Neural cell (in vitro differentiated cells): ENCODE data around the gene NUDT3.

Experiments
- EP300 ChIP-seq: fragments of 450-650 bp; conservative IDR thresholded peaks from 2 replicates; pipeline ENCODE4 v1.6.1; 2014; ENCODE audit warnings: antibody characterized with exemption, mild to moderate bottlenecking, moderate library complexity; ENCODE audit not compliant: poor library complexity, severe bottlenecking
- TF ChIP-seq, protein P1 (sequence below): fragments of 450-650 bp; IDR thresholded peaks from 2 replicates; pipeline ENCODE4 v1.5.1; 2014; ENCODE audit warnings: antibody characterized with exemption, mild to moderate bottlenecking, moderate library complexity; ENCODE audit not compliant: poor library complexity, severe bottlenecking
- TF ChIP-seq, protein P2 (sequence below): IDR thresholded peaks from 2 replicates; pipeline ENCODE4 v1.6.1; 2012; ENCODE audit warnings: borderline replicate concordance

DNA sequence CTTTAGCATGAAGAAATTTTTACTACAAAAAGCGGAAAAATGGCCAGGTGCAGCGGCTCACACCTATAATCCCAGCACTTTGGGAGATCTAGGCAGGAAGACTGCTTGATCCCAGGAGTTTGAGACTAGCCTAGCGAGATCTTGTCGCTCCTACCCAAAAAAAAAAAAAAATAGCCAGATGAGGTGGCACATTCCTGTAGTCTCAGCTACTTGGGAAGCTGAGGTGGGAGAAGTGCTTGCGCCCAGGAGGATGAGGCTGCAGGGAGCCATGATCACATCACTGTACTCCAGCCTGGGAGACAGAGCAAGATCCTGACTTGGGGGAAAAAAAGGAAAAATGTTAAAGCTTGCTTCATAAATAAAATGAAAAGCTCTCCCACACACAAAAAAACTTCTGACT is 14.5 kb downstream of the NUDT3 start:
- TF ChIP-seq, protein P1, sequence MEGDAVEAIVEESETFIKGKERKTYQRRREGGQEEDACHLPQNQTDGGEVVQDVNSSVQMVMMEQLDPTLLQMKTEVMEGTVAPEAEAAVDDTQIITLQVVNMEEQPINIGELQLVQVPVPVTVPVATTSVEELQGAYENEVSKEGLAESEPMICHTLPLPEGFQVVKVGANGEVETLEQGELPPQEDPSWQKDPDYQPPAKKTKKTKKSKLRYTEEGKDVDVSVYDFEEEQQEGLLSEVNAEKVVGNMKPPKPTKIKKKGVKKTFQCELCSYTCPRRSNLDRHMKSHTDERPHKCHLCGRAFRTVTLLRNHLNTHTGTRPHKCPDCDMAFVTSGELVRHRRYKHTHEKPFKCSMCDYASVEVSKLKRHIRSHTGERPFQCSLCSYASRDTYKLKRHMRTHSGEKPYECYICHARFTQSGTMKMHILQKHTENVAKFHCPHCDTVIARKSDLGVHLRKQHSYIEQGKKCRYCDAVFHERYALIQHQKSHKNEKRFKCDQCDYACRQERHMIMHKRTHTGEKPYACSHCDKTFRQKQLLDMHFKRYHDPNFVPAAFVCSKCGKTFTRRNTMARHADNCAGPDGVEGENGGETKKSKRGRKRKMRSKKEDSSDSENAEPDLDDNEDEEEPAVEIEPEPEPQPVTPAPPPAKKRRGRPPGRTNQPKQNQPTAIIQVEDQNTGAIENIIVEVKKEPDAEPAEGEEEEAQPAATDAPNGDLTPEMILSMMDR = no peak
- no peak for TF ChIP-seq EP300
- TF ChIP-seq, protein P2, sequence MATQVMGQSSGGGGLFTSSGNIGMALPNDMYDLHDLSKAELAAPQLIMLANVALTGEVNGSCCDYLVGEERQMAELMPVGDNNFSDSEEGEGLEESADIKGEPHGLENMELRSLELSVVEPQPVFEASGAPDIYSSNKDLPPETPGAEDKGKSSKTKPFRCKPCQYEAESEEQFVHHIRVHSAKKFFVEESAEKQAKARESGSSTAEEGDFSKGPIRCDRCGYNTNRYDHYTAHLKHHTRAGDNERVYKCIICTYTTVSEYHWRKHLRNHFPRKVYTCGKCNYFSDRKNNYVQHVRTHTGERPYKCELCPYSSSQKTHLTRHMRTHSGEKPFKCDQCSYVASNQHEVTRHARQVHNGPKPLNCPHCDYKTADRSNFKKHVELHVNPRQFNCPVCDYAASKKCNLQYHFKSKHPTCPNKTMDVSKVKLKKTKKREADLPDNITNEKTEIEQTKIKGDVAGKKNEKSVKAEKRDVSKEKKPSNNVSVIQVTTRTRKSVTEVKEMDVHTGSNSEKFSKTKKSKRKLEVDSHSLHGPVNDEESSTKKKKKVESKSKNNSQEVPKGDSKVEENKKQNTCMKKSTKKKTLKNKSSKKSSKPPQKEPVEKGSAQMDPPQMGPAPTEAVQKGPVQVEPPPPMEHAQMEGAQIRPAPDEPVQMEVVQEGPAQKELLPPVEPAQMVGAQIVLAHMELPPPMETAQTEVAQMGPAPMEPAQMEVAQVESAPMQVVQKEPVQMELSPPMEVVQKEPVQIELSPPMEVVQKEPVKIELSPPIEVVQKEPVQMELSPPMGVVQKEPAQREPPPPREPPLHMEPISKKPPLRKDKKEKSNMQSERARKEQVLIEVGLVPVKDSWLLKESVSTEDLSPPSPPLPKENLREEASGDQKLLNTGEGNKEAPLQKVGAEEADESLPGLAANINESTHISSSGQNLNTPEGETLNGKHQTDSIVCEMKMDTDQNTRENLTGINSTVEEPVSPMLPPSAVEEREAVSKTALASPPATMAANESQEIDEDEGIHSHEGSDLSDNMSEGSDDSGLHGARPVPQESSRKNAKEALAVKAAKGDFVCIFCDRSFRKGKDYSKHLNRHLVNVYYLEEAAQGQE = no peak
